ENCODE data around the gene EAPP. TPM values are rescaled to one million over a fixed set of nuclear protein-coding genes. Genes with fewer than 3 reads are reported as not detected.
"Not testable (repeated sequence)": the region's sequence is repeated elsewhere in the genome, so short reads cannot be mapped to it uniquely, and the experiment has no call there.

Gene EAPP
- total and polyA plus RNA-seq, 2 donors = 57.5 to 71.2 TPM

DNA sequence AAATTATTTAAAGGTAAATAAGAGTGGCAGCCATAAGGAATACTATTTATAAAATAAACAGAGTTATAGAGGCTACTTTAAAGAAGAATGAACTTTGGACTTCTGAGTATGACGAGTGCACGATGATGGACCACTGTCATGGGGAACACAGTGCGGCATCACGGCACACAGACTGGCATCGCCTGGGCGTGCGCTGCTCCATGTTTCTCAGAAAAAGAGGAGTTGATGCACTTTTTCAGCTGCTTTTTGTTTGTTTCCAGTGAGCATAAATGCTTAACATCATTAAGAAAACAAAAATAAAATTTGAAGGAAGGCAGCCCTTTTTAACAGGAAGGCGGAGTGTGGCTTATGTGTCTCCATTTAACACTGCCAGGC lies 23.3 kb upstream of the EAPP start:
- no peaks in the 10 kb centered on the region for H3K27me3 ChIP-seq (ENCODE audit: control insufficient read depth in 2 of 2, insufficient read depth in 1 of 2, low read length in 1 of 2)
- DNase-seq (ENCODE audit: low read depth in 6 of 9, low spot score in 9 of 9) = no peak
- WGBS = 98% methylated on average over 8 of the region's 8 CpGs
- H3K9me3 ChIP-seq (ENCODE audit: control insufficient read depth in 2 of 2, insufficient read depth in 1 of 2, low read length in 1 of 2) = no peaks in the 10 kb centered on the region
- no peaks in the 10 kb centered on the region for H3K4me1 ChIP-seq (ENCODE audit: control insufficient read depth in 2 of 2, insufficient read depth in 2 of 2, low read length in 2 of 2)
- no peak overlapping the region for H3K27ac ChIP-seq (ENCODE audit: low read depth in 1 of 2, low read length in 1 of 2)
- no peak overlapping the region for H3K4me3 ChIP-seq (ENCODE audit: low read length in 2 of 2)
- H3K36me3 ChIP-seq (ENCODE audit: control insufficient read depth in 2 of 2, insufficient read depth in 2 of 2, low read length in 1 of 2) = peaks cover 19 to 21% of the 10 kb centered on the region in 2 donors

DNA sequence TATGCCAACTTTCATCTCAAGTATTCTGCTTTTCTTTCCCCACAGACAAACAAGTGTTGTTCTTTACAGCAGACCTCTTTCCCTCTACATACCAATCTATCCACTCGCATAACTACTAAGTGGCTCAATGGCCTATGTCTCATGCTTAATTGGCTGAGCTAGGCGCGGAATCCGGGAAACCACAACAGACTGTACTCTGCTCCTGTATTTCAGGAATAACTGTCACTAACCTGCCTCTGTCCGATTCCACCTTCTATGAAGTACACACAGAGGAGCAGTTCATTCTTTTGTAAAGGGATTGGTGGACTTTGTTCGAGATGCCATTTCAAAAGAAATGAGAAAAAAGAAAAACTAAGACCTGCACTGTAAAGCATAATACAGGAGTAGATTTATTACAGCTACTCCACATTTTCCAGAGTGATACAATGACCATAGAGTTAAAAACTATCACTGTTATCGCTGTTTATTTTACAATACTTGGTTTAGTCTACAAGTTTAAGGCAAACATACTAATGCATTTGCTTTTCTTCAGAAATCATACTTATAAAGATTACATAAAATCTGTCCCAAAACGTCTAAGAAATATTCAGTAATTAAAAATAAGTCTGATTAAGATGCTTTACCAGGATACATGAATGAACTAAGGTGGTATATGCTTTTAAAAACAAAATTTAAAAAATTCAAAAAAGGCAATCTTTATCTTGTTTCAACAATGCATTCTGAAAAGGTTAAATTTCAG lies 22.7 kb upstream of the EAPP start:
- H3K4me3 ChIP-seq (ENCODE audit: low read length in 2 of 2); H3K27ac ChIP-seq (ENCODE audit: low read depth in 1 of 2, low read length in 1 of 2); H3K27me3 ChIP-seq (ENCODE audit: control insufficient read depth in 2 of 2, insufficient read depth in 1 of 2, low read length in 1 of 2); DNase-seq (ENCODE audit: low read depth in 6 of 9, low spot score in 9 of 9); H3K4me1 ChIP-seq (ENCODE audit: control insufficient read depth in 2 of 2, insufficient read depth in 2 of 2, low read length in 2 of 2); H3K9me3 ChIP-seq (ENCODE audit: control insufficient read depth in 2 of 2, insufficient read depth in 1 of 2, low read length in 1 of 2): not testable (repeated sequence)
- WGBS = 97% methylated on average over 7 of the region's 8 CpGs
- H3K36me3 ChIP-seq (ENCODE audit: control insufficient read depth in 2 of 2, insufficient read depth in 2 of 2, low read length in 1 of 2) = peaks cover 13 to 21% of the 10 kb centered on the region in 2 donors

DNA sequence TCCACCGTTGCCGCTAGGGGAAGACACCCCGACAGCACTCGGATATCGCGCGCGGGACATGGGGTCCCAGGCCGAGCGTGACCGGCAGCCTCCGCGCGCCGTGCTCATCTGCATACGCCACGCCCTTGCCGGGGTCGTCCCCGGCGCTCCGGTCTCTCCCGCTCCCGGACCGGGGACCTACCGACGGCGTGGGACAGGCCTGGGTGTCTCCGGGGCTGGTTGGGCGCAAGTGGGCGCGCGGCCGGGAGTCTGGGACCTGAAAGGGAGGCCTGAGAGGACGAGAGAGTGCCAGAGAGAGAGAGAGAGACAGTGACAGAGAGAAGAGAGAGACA lies 17.0 kb upstream of the EAPP start:
- no CpG with 5 or more reads among the region's 35 CpGs for WGBS

DNA sequence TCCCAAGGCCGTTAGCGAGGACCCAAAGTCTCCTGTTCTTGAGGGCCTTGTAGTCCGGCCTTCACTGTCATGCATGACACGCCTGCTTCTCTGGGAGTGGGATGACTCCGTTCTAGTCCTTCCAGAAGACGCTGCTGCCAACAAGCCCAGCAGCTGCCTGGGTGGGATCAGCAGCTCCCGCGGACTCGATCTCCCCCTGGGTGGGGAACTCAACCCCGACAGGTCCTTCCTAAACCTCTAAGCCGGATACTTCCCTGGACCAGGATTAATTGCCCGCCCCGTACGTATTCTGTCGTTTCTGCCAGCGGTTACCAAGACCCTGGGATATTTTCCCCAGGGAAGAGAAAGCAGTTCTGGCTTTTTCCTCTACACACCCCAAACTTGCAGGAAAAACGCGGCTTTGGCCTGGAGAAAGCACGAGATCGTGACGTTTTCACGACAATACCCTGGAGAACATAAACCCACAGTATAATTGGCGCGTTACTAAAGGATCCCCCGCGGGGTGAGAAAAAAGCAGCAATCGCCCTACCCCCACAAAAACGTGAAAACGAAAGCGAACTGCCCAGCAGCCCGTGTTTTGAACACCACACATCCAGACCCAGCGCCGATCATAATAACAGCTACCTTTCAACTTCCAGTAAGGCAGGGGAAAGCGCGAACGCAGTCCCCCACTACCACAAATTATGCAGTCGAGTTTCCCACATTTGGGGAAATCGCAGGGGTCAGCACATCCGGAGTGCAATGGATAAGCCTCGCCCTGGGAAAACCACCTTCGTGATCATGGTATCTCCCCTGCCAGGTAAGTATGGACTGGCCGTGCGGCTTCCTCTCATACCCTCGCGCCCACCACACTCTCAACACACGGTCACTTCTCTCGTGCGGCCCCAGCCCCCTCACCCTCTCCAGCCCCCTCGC lies 16.3 kb upstream of the EAPP start:
- DNase-seq (ENCODE audit: low read depth in 6 of 9, low spot score in 9 of 9); H3K4me3 ChIP-seq (ENCODE audit: low read length in 2 of 2); H3K27me3 ChIP-seq (ENCODE audit: control insufficient read depth in 2 of 2, insufficient read depth in 1 of 2, low read length in 1 of 2); H3K27ac ChIP-seq (ENCODE audit: low read depth in 1 of 2, low read length in 1 of 2); H3K36me3 ChIP-seq (ENCODE audit: control insufficient read depth in 2 of 2, insufficient read depth in 2 of 2, low read length in 1 of 2); H3K9me3 ChIP-seq (ENCODE audit: control insufficient read depth in 2 of 2, insufficient read depth in 1 of 2, low read length in 1 of 2): not testable (repeated sequence)
- no CpG with 5 or more reads among the region's 49 CpGs for WGBS
- H3K4me1 ChIP-seq (ENCODE audit: control insufficient read depth in 2 of 2, insufficient read depth in 2 of 2, low read length in 2 of 2) = peaks cover 0 to 12% of the 10 kb centered on the region in 2 donors

More for the DNA sequence above, 17.0 kb upstream of the EAPP start:
- not testable (repeated sequence) for H3K27me3 ChIP-seq (ENCODE audit: control insufficient read depth in 2 of 2, insufficient read depth in 1 of 2, low read length in 1 of 2); DNase-seq (ENCODE audit: low read depth in 6 of 9, low spot score in 9 of 9); H3K9me3 ChIP-seq (ENCODE audit: control insufficient read depth in 2 of 2, insufficient read depth in 1 of 2, low read length in 1 of 2); H3K27ac ChIP-seq (ENCODE audit: low read depth in 1 of 2, low read length in 1 of 2); H3K4me3 ChIP-seq (ENCODE audit: low read length in 2 of 2); H3K36me3 ChIP-seq (ENCODE audit: control insufficient read depth in 2 of 2, insufficient read depth in 2 of 2, low read length in 1 of 2)
- H3K4me1 ChIP-seq (ENCODE audit: control insufficient read depth in 2 of 2, insufficient read depth in 2 of 2, low read length in 2 of 2) = peaks cover 0 to 12% of the 10 kb centered on the region in 2 donors

DNA sequence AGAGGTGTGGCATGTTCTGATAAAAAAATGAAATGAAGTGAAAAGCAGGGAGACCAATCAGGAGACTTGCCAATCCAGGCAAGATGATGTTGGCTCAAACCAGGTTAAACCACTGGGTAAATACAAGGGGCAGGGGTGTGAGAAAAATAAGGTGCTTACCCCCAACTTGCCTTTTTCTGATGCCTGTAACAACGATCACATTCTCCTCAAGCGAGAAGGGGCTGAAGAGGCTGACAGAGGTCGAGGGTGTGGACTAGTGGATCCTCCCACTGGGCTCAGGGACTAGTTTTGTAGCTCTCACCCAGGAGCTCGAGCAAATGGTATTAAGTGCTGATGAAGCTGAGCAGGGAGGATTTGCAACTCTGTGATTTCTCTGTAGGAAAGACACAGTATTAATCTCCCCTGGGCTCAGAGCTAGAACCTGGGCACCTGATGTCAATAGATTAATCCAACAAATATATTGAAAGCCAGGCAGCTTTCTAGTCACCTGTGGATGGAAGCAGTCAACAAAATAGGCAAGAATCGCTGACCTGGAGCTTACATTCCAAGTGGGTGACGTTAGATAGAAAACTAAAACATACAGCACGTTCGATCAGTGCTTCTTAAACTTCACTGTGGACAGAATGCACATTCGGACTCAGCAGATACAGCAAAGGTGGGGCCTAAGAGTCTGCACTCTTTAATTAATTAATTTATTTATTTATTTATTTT lies 15.2 kb upstream of the EAPP start:
- H3K36me3 ChIP-seq (ENCODE audit: control insufficient read depth in 2 of 2, insufficient read depth in 2 of 2, low read length in 1 of 2) = no peaks in the 10 kb centered on the region
- no peaks in the 10 kb centered on the region for H3K27me3 ChIP-seq (ENCODE audit: control insufficient read depth in 2 of 2, insufficient read depth in 1 of 2, low read length in 1 of 2)
- H3K27ac ChIP-seq (ENCODE audit: low read depth in 1 of 2, low read length in 1 of 2) = peak overlapping the region; percentile 43 to 64
- no peaks in the 10 kb centered on the region for H3K9me3 ChIP-seq (ENCODE audit: control insufficient read depth in 2 of 2, insufficient read depth in 1 of 2, low read length in 1 of 2)
- WGBS = 83% methylated on average over 9 of the region's 9 CpGs
- peaks cover 0 to 12% of the 10 kb centered on the region in 2 donors for H3K4me1 ChIP-seq (ENCODE audit: control insufficient read depth in 2 of 2, insufficient read depth in 2 of 2, low read length in 2 of 2)
- H3K4me3 ChIP-seq (ENCODE audit: low read length in 2 of 2) = peak overlapping the region in 1 of 2 donors; percentile 23
- peak in 1 of 9 donors; percentile 8 for DNase-seq (ENCODE audit: low read depth in 6 of 9, low spot score in 9 of 9)

DNA sequence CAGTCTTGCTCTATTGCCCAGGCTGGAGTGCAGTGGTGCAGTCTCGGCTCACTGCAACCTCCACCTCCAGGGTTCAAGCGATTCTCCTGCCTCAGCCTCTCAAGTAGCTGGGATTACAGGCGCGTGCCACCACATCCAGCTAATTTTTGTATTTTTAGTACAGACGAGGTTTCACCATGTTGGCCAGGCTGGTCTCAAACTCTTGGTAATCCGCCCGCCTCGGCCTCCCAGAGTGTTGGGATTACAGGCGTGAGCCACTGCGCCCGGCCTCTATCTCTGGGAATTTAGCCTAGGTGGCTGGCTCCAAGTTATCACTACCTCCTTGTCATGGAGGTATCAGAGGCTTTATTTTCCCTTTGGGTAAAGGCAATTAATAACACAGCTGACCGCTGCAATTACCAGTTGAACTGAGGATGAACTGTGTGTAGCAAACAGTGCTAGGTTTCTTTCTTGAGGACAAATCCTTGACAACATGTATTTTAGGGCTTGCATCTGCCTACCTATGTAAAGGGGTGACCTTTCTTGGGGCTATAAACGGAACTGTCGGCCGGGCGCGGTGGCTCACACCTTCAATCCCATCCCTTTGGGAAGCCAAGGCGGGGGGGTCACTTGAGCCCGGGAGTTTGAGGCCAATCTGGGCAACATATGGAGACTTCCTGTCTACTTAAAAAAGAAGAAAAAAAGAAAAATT lies 9.9 kb upstream of the EAPP start:
- H3K9me3 ChIP-seq (ENCODE audit: control insufficient read depth in 2 of 2, insufficient read depth in 1 of 2, low read length in 1 of 2); H3K27ac ChIP-seq (ENCODE audit: low read depth in 1 of 2, low read length in 1 of 2); H3K4me1 ChIP-seq (ENCODE audit: control insufficient read depth in 2 of 2, insufficient read depth in 2 of 2, low read length in 2 of 2); DNase-seq (ENCODE audit: low read depth in 6 of 9, low spot score in 9 of 9); H3K4me3 ChIP-seq (ENCODE audit: low read length in 2 of 2); H3K36me3 ChIP-seq (ENCODE audit: control insufficient read depth in 2 of 2, insufficient read depth in 2 of 2, low read length in 1 of 2); H3K27me3 ChIP-seq (ENCODE audit: control insufficient read depth in 2 of 2, insufficient read depth in 1 of 2, low read length in 1 of 2): not testable (repeated sequence)
- 92% methylated on average over 19 of the region's 19 CpGs for WGBS

DNA sequence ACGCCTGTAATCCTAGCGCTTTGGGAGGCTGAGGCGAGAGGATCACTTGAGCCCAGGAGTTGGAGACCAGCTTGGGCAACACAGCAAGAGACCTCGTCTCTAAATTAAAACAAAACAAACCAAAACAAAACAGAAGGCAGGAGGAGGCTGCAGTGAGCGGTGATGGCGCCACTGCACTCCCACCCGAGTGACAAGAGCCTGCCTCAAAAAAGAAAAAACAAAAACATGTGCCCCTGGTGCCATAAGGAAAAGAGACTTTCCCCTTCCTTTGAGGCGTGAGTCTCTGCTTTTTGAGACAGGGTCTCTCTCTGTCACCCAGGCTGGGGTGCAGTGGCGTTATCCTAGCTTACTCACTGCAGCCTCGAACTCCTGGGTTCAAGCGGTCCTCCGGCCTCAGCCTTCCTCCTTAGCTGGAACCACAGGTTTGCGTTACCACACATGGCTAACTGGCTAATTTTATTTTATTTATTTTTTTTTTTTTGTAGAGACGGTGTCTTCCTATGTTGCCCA lies 9.0 kb upstream of the EAPP start:
- no peaks in the 10 kb centered on the region for H3K27me3 ChIP-seq (ENCODE audit: control insufficient read depth in 2 of 2, insufficient read depth in 1 of 2, low read length in 1 of 2)
- H3K27ac ChIP-seq (ENCODE audit: low read depth in 1 of 2, low read length in 1 of 2) = no peak overlapping the region
- 92% methylated on average over 14 of the region's 14 CpGs for WGBS
- no peak overlapping the region for H3K4me3 ChIP-seq (ENCODE audit: low read length in 2 of 2)
- H3K4me1 ChIP-seq (ENCODE audit: control insufficient read depth in 2 of 2, insufficient read depth in 2 of 2, low read length in 2 of 2) = peaks cover 0 to 3% of the 10 kb centered on the region in 2 donors
- DNase-seq (ENCODE audit: low read depth in 6 of 9, low spot score in 9 of 9) = peak in 3 of 9 donors; percentile 9 to 30 (median 13)
- no peaks in the 10 kb centered on the region for H3K36me3 ChIP-seq (ENCODE audit: control insufficient read depth in 2 of 2, insufficient read depth in 2 of 2, low read length in 1 of 2)
- H3K9me3 ChIP-seq (ENCODE audit: control insufficient read depth in 2 of 2, insufficient read depth in 1 of 2, low read length in 1 of 2) = no peaks in the 10 kb centered on the region

DNA sequence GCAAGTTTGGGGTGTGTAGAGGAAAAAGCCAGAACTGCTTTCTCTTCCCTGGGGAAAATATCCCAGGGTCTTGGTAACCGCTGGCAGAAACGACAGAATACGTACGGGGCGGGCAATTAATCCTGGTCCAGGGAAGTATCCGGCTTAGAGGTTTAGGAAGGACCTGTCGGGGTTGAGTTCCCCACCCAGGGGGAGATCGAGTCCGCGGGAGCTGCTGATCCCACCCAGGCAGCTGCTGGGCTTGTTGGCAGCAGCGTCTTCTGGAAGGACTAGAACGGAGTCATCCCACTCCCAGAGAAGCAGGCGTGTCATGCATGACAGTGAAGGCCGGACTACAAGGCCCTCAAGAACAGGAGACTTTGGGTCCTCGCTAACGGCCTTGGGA lies 7.6 kb upstream of the EAPP start:
- H3K27me3 ChIP-seq (ENCODE audit: control insufficient read depth in 2 of 2, insufficient read depth in 1 of 2, low read length in 1 of 2); H3K27ac ChIP-seq (ENCODE audit: low read depth in 1 of 2, low read length in 1 of 2); H3K36me3 ChIP-seq (ENCODE audit: control insufficient read depth in 2 of 2, insufficient read depth in 2 of 2, low read length in 1 of 2); H3K9me3 ChIP-seq (ENCODE audit: control insufficient read depth in 2 of 2, insufficient read depth in 1 of 2, low read length in 1 of 2); H3K4me1 ChIP-seq (ENCODE audit: control insufficient read depth in 2 of 2, insufficient read depth in 2 of 2, low read length in 2 of 2); H3K4me3 ChIP-seq (ENCODE audit: low read length in 2 of 2); DNase-seq (ENCODE audit: low read depth in 6 of 9, low spot score in 9 of 9): not testable (repeated sequence)
- no CpG with 5 or more reads among the region's 16 CpGs for whole genome bisulfite sequencing
